ENCODE measurements around the gene SH3BP2.
A peak's percentile ranks its signal among the peaks of the same experiment; 100 is the strongest.

SH3BP2 gene

DNA sequence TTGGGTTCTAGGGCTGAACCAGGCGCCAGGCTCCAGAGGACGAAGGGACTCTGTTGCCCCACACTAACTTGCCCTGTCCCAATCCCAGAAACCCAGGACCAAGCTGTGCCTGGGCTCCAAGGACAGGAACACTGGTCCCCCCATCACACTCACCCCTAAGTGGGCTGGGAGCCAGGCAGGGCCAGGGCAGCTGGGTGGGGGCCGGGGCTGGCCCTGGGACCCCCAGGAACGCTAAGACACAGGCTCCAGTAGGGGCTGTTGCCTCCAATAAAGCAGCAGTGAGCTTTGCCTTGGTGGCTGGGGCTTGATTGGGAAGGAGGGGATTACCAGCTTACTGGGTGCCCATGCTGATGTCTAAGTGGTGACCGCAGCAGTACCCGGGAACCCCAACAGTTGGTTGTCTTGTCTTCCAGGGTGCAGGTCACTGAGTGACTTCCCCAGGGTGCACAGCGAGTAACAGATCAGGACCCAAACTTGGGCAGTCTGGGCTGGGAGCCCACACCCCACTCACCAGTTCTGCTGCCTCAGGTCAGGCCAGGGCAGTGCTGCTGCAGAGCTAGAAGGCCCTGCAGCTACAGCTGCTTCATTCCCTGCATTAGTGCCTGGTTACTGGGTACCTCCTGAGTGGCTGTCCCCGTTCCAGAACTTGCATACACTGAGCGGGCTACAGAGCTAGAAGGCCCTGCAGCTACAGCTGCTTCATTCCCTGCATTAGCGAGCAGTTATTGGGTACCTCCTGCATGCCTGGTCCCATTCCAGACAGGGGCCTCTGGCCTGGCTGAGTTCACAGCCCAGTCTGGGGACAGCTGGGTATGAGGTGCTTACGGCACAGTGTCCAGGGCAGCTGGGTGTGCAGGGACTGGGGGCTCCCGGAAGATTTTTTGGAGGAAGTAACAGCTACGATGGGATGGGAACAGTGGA lies 41.4 kb downstream of the SH3BP2 start:
- no peak for DNase-seq

GRCh38 chr4:2835978-2836377 lies 43.1 kb downstream of the SH3BP2 start:
- no peak for DNase-seq

GRCh38 chr4:2836391-2836859 lies 43.5 kb downstream of the SH3BP2 start:
- no peak for DNase-seq

- DNase-seq: no peak
These were observed 44.4 kb downstream of the SH3BP2 start for GRCh38 chr4:2837110-2837903.

GRCh38 chr4:2837904-2838496 lies 45.1 kb downstream of the SH3BP2 start:
- peak; percentile 84 for DNase-seq

DNA sequence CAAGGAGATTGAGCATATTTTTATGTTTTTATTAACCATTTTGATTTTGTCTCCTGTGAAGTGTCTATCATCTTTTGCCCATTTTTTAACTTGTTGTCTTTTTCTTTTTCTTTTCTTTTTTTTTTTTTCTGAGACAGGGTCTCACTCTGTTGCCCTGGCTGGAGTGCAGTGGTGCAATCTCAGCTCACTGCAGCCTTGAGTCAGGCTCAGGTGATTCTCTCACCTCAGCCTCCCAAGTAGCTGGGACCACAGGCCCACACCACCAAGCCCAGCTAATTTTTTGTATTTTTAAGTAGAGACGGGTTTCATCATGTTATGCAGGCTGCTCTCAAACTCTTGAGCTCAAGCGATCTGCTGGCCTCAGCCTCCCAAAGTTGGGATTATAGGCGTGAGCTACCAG lies 46.2 kb downstream of the SH3BP2 start:
- DNase-seq: no peak

- DNase-seq: no peak
These were observed 49.9 kb downstream of the SH3BP2 start for GRCh38 chr4:2842687-2843262.

- peak; percentile 97 for DNase-seq
These were observed 50.5 kb downstream of the SH3BP2 start, which contains the start of gene ADD1 for GRCh38 chr4:2843263-2843940. ADD1 (plus strand) TSS chr4:2843844; CDS start chr4:2875916, 32,072 bp downstream.

DNA sequence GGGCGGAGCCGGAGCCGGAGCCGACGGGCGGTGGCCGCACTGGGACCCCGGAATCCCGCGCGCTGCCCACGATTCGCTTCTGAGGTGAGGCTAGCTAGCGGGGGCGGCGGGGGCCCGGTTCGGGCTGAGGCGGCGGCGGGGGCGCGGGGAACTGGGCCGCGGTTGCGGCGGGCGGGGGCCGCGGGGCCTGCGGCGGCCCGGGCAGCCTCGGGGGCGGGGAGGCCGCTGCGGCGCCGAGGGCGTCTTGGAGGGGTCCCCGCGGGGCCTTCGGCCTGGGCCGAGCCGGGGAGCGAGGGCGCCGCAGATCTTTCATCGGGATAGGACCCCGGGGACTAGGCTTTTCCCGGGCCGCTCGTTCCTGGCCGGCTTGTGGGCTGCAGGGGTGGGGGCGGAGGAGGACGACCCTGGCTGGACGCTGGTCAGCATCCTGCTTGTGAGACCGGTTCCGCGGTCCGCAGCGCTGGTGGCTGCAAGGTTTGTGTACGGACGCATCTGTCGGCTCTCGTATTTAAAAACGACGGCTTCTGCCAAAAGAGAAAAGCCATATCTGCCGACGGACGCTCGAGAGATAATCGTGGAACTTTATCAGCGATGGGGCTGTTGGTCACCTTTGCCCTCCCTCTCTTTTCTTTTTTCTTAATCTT lies 51.2 kb downstream of the SH3BP2 start:
- no peak for DNase-seq

DNA sequence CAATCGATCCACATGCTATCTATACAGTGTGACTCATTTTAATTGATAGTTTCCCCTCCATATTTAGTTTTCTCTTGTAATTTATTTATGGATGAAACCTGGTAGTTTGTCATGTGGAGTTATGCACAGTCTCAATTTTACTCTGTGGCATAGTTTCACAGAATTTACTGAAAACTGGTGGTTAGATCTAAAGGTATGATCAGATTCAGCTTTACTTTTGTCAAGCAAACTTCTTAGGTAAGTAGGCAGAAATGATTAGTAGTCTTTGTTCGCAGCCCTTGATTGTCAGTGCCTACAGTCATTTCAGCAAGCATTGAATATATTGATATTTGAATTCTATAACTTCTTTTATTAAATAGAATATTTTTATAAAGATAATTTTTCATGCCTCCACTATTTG lies 53.3 kb downstream of the SH3BP2 start:
- DNase-seq: no peak

- no peak for DNase-seq
These were observed 54.5 kb downstream of the SH3BP2 start for GRCh38 chr4:2847302-2847871.

GRCh38 chr4:2848449-2848848 lies 55.6 kb downstream of the SH3BP2 start:
- DNase-seq: no peak

DNA sequence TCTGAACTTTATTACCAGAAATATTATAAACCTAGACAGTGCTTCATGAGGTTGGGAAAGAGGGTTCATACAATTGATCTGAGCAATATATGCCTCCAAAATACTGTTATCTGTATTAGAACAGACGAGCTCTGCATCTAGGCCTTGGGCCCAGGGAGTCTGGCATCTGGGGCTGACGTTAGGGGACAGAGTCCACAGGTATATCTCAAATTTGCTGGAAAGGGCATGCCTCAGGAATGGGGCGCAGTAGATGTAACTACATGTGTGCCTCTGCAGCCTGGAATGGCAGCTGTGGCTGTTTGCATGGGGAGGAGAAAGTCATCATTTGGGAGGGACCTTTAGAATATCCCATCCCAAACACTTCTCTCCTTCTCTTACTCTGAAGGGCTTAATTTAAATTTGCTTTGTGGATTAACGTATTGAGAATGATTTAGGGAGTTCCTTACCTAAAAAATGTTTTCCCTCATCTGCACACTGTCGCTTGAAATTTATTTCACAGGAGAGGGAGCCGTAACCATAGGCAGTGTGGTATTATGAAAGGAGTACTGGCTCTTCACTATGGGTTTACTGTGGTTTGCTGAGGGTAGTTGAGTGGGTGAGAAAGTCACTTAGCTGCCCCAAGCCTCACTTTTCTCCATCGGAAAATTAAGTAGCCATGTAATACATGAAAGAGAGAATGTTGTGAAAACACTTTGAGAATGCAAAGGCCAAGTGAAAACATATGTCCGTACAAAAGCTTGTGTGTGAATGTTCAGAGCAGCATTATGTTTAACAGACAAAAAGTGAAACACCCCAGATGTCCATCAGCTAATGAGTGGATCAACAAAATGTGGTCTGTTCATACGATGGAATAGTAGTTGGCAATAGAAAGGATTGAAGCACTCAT lies 56.6 kb downstream of the SH3BP2 start:
- DNase-seq: no peak

DNA sequence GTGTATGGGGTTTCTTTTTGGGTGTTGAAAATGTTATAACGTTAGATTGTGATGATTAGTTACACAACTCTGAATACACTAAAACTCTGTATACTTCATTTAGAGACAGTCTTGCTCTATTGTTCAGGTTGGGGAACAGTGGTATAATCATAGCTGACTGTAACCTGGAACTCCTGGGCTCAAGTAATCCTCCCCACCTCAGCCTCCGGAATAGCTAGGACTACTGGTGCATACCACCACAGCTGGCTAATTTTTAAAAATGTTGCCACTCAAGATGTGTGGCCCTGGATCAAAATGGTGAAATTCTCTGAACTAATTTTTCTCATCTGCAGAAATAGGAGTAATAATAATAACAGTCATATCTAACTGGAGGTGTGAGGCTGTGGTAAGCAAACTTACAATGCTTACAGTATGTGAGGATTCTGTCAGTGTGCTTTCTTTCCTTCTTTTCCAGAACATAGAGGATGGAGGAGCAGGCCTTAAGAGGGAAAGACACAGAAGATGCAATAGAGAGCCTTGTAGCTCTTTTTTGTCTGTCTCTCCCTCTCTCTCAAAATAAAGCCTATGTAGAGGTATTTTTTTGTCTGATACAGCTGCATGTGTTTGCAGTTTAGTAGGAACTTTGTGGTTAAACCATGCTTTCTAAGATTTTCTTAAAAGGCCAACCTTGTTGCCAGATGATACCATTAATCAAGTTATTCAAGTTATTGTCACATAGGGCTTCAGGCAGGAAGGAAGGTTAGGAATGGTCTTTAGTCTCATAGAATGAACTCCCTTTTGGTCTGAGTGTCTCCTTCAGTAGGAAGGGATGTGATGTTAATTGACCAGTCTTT lies 58.3 kb downstream of the SH3BP2 start:
- DNase-seq: no peak

DNA sequence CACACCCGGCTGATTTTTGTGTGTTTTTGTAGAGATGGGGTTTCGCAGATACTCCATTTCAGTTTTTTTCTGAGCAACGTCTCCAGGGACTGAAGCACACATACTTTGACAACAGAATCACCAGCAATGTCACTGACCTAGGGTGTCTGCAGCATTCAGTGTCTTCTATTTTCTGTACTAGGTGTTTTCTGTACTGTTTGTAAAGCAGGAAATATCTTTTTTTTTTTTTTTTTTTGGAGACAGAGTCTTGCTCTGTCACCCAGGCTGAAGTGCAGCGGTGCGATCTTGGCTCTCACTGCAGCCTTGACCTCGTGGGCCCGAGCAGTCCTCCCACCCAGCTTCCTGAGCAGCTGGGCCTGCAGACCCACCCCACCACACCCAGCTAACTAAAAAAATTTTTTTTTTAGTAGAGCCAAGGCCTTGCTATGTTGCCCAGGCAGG lies 59.6 kb downstream of the SH3BP2 start:
- DNase-seq: peak; percentile 22

GRCh38 chr4:2855584-2855983 lies 62.7 kb downstream of the SH3BP2 start:
- no peak for DNase-seq

GRCh38 chr4:2856266-2856665 lies 63.4 kb downstream of the SH3BP2 start:
- no peak for DNase-seq

- no peak for DNase-seq
These were observed 64.6 kb downstream of the SH3BP2 start for GRCh38 chr4:2857349-2857927.

All from CD4-positive, alpha-beta T cell treated with Interleukin-17A for 1 hour (primary cell).